Stimulated activated CD8-positive, alpha-beta memory T cell treated with anti-CD3 and anti-CD28 coated beads, Interleukin-7, amount 100 ng/mL, for 1 hour (primary cell): ENCODE results near the gene PXDC1.
"Not testable (repeated sequence)": the region's sequence is repeated elsewhere in the genome, so short reads cannot be mapped to it uniquely, and the experiment has no call there.

Experiments used
- DNase-seq, 2 donors: peaks; one replicate each; pipeline ENCODE4 v3.0.0-alpha.2; 2020; ENCODE audit warnings: low read depth in 2 of 2

Gene PXDC1

GRCh38 chr6:3782876-3783832 is 31.6 kb upstream of the PXDC1 start:
- DNase-seq = no peak

DNA sequence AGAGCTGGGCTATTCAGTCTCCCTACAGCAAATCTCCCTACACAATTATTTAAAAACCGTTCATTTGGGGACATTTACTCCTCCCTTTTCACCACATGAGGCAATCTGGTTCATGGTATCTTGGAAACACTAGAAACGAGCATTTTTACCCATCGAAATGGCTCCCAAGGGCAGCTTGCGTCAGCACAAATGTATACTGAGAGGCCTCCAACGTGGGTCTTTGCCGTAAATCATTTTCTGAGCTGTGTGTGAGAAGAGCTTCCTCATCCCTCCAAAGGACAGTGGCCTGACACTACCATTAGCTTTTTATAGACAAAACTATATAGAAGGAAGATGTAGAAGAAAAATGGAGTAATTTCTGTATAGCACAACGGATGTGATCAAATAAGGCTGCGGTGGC is 30.0 kb upstream of the PXDC1 start:
- DNase-seq = no peak

- no peak for DNase-seq
These were observed 28.0 kb upstream of the PXDC1 start for GRCh38 chr6:3779574-3779849.

DNA sequence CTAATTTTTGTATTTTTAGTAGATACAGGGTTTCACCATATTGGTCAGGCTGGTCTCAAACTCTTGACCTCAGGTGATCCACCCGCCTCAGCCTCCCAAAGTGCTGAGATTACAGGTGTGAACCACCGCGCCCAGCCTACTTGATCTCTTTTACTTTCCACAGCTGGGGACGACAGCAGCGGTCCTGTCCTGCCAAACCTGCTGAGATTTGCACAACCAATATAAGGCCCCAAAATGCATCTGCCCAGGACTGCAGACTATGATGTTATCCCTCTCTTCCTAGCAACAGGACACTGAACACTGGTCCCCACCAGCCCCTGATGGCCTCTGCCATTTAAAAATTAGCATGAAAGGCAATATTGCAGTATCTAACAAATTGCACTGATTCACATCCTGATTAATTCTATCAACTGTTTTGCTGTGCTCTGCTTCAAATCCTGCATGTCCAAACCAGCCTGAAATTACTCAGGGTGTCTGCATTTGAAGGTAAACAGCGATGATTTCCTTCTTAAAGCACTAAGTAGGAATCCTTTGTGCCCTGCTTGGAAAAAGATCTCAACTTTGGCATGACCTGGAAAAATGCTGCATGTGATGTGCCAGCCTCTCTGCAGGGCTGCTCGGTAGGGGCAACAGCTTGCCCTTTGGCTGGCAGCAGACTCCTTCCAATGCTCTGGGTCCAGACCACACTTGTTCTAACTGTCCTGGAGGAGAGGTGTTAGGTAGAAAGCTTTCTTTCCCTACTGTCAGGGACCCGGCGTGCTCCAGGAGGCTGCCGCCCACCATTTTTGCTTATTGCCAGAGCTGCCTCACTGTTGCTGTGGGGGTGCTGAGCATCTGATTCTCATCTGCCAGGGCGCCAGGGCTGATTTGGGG is 27.4 kb upstream of the PXDC1 start:
- DNase-seq = no peak

GRCh38 chr6:3777730-3778461 is 26.4 kb upstream of the PXDC1 start:
- DNase-seq = no peak

DNA sequence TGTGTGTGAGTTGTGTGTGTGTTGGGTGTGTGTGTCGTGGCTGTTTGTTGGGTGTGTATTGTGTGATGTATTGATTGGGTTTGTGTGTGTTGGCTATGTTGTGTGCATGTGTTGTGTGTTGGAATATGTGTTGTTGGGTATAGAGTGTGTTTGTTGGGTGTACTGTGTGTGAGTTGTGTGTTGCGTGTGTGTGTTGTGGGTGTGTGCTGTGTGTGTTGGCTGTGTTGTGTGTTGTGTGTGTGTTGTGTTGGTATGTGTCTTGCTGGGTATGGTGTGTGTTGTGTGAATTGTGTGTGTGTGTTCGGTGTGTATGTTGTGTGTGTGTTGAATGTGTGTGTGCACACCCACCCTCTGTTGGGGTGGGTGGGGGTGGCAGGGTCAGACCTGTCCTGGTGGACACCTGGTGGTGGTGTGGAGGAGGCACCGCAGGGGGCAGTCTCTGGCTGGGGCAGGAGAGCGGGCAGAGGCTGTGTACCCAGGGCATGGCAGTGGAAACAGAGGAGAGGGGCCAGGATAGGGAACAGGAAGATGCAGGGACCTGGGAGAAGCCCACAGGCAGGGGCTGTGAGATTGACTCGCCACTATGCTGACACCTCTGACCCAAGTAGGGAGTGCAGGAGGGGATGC is 25.5 kb upstream of the PXDC1 start:
- no peak for DNase-seq

DNA sequence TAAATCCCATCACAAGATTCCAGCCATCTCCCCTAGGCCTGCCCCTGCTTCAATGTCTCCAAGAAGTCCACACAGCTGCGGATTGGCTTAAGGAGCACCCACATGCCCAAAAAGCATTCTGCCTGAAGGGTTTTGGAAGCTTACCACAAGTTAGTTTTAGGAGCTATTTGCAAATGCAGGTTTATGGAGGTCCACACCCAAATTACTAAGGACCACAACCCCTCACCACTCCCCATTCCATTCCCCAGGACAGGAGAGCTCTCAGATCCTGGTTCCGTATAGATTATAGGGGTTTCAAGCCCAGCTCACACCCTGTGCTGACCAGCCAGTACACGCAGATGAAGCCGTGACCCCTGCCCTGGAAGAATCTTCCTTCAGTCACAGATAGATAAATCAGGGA is 24.3 kb upstream of the PXDC1 start:
- no peak for DNase-seq

GRCh38 chr6:3775386-3775785 is 23.9 kb upstream of the PXDC1 start:
- DNase-seq = no peak

- no peak for DNase-seq
These were observed 22.3 kb upstream of the PXDC1 start for GRCh38 chr6:3773678-3774298.

- DNase-seq = not testable (repeated sequence)
These were observed 20.9 kb upstream of the PXDC1 start for GRCh38 chr6:3772127-3772999.

DNA sequence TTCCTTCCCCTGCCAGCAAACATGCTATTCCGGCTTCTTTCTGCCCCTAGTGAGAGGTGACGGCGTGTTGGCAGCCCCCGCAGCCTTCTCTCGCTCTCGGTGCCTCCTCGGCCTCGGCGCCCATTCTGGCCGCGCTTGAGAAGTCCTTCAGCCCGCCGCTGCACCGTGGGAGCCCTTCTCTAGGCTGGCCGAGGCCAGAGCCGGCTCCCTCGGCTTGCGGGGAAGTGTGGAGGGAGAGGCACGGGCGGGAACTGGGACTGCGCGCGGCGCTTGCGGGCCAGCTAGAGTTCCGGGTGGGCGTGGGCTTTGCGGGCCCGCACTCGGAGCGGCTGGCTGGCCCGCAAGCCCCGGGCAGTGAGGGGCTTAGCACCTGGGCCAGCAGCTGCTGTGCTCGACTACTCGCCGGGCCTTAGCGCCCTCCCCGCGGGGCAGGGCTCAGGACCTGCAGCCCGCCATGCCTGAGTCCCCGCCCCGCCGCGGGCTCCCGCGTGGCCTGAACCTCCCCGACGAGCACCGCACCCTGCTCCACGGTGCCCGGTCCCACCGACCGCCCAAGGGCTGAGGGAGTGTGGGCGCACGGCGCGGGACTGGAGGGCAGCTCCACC is 20.0 kb upstream of the PXDC1 start:
- no peak for DNase-seq

DNA sequence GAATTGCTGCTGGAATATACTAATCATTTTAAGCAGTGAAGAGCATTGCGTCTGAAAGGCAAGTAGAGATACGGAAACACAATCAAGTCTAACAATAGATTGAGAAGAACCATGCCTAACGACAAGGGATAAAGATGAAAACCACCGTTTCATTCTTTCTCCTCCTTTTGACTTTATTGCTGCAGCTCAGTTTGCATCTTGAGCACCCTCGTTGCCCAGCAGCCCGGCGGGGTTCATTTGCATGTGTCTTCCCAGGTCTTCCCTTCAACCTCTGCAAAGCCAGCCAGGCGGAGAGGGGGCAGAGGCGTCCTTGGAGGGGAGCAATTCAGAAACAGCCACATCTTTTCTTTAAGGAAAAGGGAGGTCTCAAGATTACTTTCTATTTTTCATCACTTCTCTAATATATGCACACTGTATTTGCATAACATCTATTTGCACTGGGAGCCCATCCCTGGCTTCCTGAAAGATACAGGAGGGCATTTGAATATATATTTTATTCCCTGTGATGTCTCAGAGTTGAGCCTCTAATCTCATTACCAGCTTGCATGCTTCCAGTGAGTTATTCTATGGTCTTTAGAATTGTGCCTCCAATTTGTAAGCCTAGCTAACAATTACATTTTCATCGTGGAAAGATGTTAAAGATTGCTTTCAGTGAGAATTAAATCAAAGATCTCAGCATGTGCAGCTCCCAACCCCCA is 18.7 kb upstream of the PXDC1 start:
- DNase-seq = no peak

GRCh38 chr6:3769610-3770009 is 18.1 kb upstream of the PXDC1 start:
- DNase-seq = no peak

DNA sequence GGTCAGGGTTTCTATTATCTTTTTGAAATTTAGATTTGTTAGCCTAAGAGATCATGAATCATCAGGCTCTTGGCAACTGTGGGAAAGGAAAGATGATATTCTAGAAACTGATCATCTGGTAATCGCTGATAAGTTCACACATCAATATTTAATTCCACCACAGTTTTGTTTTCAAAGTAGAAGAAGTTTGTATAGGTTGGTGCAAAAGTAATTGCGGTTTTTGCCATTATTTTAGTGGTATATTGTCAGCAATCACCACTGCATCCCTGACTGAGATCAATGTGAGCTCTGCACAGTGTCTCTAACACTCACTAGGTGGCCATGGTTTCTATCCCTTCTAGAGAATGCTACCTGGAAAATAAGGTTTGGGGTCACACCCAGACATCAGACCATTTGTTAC is 17.0 kb upstream of the PXDC1 start:
- no peak for DNase-seq

GRCh38 chr6:3767483-3767882 is 16.0 kb upstream of the PXDC1 start:
- DNase-seq = not testable (repeated sequence)

DNA sequence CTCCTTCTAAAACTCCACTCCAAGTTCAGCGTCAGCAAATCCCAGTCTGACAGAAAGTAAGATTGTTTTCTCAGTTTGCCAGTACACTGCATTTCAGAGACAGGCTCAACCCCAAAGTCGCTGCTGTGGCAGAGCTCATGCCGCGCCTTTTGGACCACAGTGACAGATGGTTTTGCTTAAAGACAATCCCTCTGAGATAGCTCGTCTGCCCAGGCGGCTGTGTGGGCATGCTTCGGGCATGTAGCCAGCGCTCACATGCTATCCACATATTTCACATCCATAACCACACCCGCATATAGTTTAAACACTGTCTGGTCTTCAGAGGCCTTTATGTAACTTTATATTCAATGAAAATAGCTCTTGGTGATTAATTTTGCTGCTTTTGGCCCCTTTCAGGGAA is 14.7 kb upstream of the PXDC1 start:
- no peak for DNase-seq

DNA sequence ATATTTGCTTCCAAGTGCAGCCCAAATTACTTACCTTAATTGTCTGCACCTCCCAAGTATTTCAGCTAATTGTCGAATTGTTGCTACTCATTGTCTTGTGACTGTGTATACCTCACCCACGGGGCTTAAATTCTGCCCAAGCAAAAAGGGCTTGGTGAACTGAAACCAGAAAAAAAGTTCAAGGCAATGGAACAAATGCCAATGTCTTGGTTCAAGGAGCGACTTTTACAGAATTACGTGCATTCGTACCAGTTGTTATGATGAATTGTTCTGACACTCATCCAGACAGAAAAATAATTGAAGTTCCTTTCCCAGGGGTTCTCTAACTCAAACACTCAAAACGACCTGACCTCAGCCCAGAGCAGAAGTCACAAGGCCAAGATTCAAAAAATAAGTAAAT is 13.9 kb upstream of the PXDC1 start:
- DNase-seq = no peak

DNA sequence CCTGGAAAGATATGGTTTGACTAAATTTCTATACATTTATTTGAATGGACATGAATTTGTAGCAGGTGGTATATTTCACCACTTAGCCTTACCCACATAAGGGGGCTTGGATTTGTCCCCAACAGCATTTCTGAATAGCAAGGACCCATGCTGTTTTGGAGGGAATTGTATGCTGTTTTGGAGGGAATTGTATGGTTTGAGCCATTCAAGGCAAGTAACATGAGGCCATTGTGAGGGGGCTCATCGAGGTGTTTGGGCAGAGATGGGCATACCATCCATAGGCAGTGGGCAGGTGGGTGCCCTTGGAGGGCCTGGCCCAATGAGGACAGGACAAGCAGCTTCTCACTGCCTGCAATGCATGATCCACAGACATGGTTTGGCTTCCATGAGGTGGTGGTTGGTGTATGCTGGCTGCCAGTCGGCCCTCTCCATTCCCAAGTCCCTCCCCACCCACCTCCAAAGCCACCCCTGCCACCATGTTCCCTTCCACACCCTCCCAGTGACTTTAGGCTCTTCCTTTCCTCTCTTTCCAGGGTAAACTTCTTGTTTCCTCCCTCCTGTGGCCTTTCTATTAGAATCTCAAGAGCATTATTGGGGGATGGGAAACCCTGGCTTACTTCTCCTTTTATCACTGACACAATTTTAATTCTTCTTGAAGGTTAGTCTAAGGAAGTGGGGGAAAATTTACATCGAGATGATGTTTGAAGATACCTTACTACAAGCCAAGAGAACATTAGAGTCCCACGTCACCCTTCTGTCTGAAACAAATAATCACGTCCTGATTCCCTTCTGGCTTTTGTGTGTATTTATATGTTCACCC is 13.2 kb upstream of the PXDC1 start:
- DNase-seq = no peak
